ENCODE results near the gene FUCA1.
"Not testable (repeated sequence)": the region's sequence is repeated elsewhere in the genome, so short reads cannot be mapped to it uniquely, and the experiment has no call there.

Gene FUCA1

GRCh38 chr1:23827717-23828116 lies 40.4 kb downstream of the FUCA1 start:
- H3K79me2 ChIP-seq (ENCODE audit: control insufficient read depth, low read length) = peaks cover 15% of the 10 kb centered on the region
- no peak overlapping the region for H3K4me2 ChIP-seq (ENCODE audit: low read length)
- no peak overlapping the region for H3K27ac ChIP-seq (ENCODE audit: low read depth, low read length)
- H3K36me3 ChIP-seq (ENCODE audit: control insufficient read depth, low read length) = peaks cover 3% of the 10 kb centered on the region; the same call in 1 of the 2 replicates
- no peaks in the 10 kb centered on the region for H3K27me3 ChIP-seq (ENCODE audit: control insufficient read depth, low read length)
- peaks cover 25% of the 10 kb centered on the region for H3K4me1 ChIP-seq (ENCODE audit: control insufficient read depth, low read length)
- no peak for TF ChIP-seq CTCF (IDR thresholded peaks at IDR 0.05; ENCODE audit: low read depth, low read length, poor library complexity, severe bottlenecking)
- no peak for TF ChIP-seq EZH2phosphoT487 (IDR thresholded peaks at IDR 0.05; ENCODE audit: borderline replicate concordance, low read length)
- no peaks in the 10 kb centered on the region for H3K9me3 ChIP-seq (ENCODE audit: control insufficient read depth, insufficient read depth, low read length)
- H3F3A ChIP-seq (ENCODE audit: control insufficient read depth, insufficient read depth) = peaks cover 6% of the 10 kb centered on the region; the same call in 1 of the 2 replicates
- H3K9me2 ChIP-seq (replicated peaks; ENCODE audit: control insufficient read depth, low read length) = no peaks in the 10 kb centered on the region
- no peak overlapping the region for H3K4me3 ChIP-seq (ENCODE audit: low read length)
- H4K20me1 ChIP-seq (ENCODE audit: control insufficient read depth, insufficient read depth, low read depth, low read length) = no peaks in the 10 kb centered on the region

DNA sequence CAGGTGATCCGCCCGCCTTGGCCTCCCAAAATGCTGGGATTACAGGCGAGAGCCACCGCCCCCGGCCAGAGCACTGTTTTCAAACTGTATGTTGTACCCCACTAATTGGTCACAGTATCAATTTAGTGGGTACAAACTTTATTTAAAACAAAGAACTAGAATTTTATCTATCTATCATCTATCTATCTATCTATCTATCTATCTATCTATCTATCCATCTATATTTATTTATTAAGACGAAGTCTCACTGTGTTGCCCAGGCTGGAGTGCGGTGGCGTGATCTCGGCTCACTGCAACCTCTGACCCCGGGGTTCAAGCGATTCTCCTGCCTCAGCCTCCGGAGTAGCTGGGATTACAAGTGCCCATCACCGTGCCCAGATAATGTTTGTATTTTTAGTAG lies 41.5 kb downstream of the FUCA1 start:
- H3F3A ChIP-seq (ENCODE audit: control insufficient read depth, insufficient read depth); H4K20me1 ChIP-seq (ENCODE audit: control insufficient read depth, insufficient read depth, low read depth, low read length); H3K36me3 ChIP-seq (ENCODE audit: control insufficient read depth, low read length); H3K4me2 ChIP-seq (ENCODE audit: low read length); H3K27me3 ChIP-seq (ENCODE audit: control insufficient read depth, low read length); H3K4me3 ChIP-seq (ENCODE audit: low read length); H3K27ac ChIP-seq (ENCODE audit: low read depth, low read length); H3K9me2 ChIP-seq (replicated peaks; ENCODE audit: control insufficient read depth, low read length); H3K9me3 ChIP-seq (ENCODE audit: control insufficient read depth, insufficient read depth, low read length): not testable (repeated sequence)
- peaks cover 25% of the 10 kb centered on the region for H3K4me1 ChIP-seq (ENCODE audit: control insufficient read depth, low read length)
- H3K79me2 ChIP-seq (ENCODE audit: control insufficient read depth, low read length) = peaks cover 15% of the 10 kb centered on the region

DNA sequence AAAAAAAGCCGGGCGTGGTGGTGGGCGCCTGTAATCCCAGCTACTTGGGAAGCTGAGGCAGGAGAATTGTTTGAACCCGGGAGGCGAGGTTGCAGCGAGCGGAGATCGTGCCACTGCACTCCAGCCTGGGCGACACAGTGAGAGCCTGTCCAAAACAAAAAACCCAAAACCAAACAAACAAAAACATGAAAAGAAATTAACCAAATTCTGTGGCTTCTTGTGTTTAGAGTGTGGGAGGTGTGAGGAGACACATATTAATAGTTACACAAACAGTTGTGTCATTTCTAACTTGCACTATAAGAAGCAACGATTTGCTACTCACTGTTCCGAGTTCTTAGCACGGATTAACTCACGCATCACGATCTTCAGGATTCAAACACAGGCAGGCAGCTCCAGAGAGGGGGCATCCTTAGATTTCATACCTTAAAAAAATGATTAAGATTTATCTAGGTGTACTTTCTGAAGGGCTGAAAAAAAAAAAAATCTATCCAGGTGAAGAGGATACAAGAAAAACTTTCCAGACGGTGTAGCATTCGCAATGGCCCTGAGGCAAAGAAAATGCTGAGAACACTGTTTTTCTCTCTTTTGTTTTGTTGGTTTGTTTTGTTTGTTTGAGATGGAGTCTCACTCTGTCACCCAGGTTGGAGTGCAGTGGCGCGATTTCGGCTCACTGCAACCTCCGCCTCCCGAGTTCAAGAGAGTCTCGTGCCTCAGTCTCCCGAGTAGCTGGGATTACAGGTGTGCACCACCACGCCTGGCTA lies 42.1 kb downstream of the FUCA1 start:
- H3K4me2 ChIP-seq (ENCODE audit: low read length) = peak overlapping the region; percentile 87
- H3K4me1 ChIP-seq (ENCODE audit: control insufficient read depth, low read length) = peaks cover 25% of the 10 kb centered on the region
- H3K9me2 ChIP-seq (replicated peaks; ENCODE audit: control insufficient read depth, low read length) = no peaks in the 10 kb centered on the region
- peaks cover 15% of the 10 kb centered on the region for H3K79me2 ChIP-seq (ENCODE audit: control insufficient read depth, low read length)
- peaks cover 6% of the 10 kb centered on the region; the same call in 1 of the 2 replicates for H3F3A ChIP-seq (ENCODE audit: control insufficient read depth, insufficient read depth)
- H3K27ac ChIP-seq (ENCODE audit: low read depth, low read length) = peak overlapping the region; percentile 41; the same call in 1 of the 2 replicates
- no peaks in the 10 kb centered on the region for H4K20me1 ChIP-seq (ENCODE audit: control insufficient read depth, insufficient read depth, low read depth, low read length)
- TF ChIP-seq EZH2phosphoT487 (IDR thresholded peaks at IDR 0.05; ENCODE audit: borderline replicate concordance, low read length) (no peak), CTCF (IDR thresholded peaks at IDR 0.05; ENCODE audit: low read depth, low read length, poor library complexity, severe bottlenecking) (no peak)
- no peaks in the 10 kb centered on the region for H3K9me3 ChIP-seq (ENCODE audit: control insufficient read depth, insufficient read depth, low read length)
- peaks cover 3% of the 10 kb centered on the region; the same call in 1 of the 2 replicates for H3K36me3 ChIP-seq (ENCODE audit: control insufficient read depth, low read length)
- H3K4me3 ChIP-seq (ENCODE audit: low read length) = peak overlapping the region; percentile 96
- H3K27me3 ChIP-seq (ENCODE audit: control insufficient read depth, low read length) = no peaks in the 10 kb centered on the region

- Histone ChIP-seq H3K27me3 (ENCODE audit: control insufficient read depth, low read length) (no peaks in the 10 kb centered on the region), H3K9me2 (replicated peaks; ENCODE audit: control insufficient read depth, low read length) (no peaks in the 10 kb centered on the region), H3K4me2 (ENCODE audit: low read length) (peak within 1 kb of the TSS; percentile 87), H3F3A (ENCODE audit: control insufficient read depth, insufficient read depth) (peaks cover 6% of the 10 kb centered on the region; the same call in 1 of the 2 replicates), H3K79me2 (ENCODE audit: control insufficient read depth, low read length) (peaks cover 15% of the 10 kb centered on the region), H3K4me3 (ENCODE audit: low read length) (peak within 1 kb of the TSS; percentile 96), H4K20me1 (ENCODE audit: control insufficient read depth, insufficient read depth, low read depth, low read length) (no peaks in the 10 kb centered on the region), H3K4me1 (ENCODE audit: control insufficient read depth, low read length) (peaks cover 25% of the 10 kb centered on the region), H3K27ac (ENCODE audit: low read depth, low read length) (peak within 1 kb of the TSS; percentile 41), H3K9me3 (ENCODE audit: control insufficient read depth, insufficient read depth, low read length) (no peaks in the 10 kb centered on the region), H3K36me3 (ENCODE audit: control insufficient read depth, low read length) (peaks cover 3% of the 10 kb centered on the region; the same call in 1 of the 2 replicates)
- TF ChIP-seq EZH2phosphoT487 (IDR thresholded peaks at IDR 0.05; ENCODE audit: borderline replicate concordance, low read length) (no peak), CTCF (IDR thresholded peaks at IDR 0.05; ENCODE audit: low read depth, low read length, poor library complexity, severe bottlenecking) (no peak)
Measured at GRCh38 chr1:23825076-23825761, 42.9 kb downstream of the FUCA1 start, which contains the start of gene HMGCL. HMGCL (minus strand) TSS chr1:23825429; CDS start chr1:23825415, 14 bp downstream.
